Activated CD4-positive, alpha-beta T cell treated with anti-CD3 and anti-CD28 coated beads, Interleukin-2, amount 50 U/mL, for 24 hours (primary cell): ENCODE data around the gene NDUFA11.

Experiments
- DNase-seq, 2 donors: peaks; one replicate each; pipeline ENCODE4 v3.0.0-alpha.2; 2020; ENCODE audit warnings: low read depth in 1 of 2, low spot score in 1 of 2

Gene NDUFA11

DNA sequence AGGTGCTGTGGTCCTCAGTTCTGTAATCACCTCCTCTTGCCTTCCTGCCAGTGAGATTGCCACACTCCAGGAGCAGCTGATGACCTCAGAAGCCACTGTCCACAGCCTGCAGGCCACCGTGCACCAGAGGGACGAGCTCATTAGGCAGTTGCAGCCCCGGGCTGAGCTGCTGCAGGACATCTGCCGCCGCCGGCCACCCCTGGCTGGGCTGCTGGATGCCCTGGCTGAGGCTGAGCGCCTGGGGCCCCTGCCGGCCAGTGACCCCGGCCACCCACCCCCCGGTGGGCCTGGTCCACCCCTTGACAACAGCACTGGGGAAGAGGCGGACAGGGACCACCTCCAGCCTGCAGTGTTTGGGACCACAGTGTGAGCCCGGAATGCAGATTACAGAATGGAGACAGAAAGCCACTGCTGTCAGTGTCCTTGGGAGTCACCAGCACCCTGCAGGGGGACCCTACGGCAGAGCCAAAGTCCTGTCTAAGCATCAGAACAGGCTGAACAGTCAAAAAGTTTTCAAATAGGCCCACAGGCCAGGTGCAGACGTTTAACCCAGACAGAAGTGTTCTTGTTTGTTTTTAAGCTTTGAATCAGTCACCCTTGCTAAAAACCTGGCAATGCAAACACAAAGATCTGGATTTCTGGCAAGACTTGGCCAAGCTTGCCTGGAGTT is 5.3 kb upstream of the NDUFA11 start:
- DNase-seq: no peak

DNA sequence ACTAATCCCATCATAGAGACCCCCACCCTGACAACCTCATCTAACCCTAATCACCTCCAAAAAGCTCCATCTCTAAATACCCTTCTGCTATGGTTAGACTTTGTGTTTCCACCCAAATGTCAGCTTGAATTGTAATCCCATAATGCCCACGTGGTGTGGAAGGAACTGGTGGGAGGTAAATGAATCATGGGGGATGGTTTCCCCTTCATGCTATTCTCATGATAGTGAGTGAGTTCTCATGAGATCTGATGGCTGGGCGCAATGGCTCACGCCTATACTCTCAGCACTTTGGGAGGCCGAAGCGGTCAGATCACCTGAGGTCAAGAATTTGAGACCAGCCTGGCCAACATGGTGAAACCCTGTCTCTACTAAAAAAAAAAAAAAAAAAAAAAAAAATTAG is 3.7 kb upstream of the NDUFA11 start:
- DNase-seq: no peak

DNA sequence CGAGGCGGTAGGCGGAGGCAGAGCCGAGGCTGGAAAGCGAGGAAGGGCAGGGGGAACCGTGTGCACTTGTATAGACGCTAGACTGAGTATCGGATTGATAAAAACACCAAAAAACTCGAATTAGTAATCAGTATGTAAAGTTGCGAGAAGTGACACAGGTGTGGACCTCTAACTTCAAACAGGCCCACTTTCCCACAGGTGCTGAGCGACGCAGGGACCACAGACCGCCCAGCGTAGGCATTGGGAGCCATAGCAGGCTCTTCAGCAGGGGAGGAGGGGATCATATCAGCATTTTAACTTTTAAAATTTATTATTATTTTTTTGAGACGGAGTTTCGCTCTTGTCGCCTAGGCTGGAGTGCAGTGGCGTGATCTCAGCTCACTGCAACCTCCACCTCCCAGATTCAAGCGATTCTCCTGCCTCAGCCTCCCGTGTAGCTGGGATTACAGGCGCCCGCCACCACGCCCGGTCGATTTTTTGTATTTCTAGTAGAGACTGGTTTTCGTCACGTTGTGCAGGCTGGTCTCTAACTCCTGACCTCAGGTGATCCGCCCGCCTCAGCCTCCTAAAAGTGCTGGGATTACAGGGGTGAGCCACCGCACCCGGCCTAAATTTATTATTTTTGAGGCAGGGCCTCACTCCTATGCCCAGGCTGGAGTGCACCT is 1.7 kb upstream of the NDUFA11 start:
- DNase-seq: no peak

DNA sequence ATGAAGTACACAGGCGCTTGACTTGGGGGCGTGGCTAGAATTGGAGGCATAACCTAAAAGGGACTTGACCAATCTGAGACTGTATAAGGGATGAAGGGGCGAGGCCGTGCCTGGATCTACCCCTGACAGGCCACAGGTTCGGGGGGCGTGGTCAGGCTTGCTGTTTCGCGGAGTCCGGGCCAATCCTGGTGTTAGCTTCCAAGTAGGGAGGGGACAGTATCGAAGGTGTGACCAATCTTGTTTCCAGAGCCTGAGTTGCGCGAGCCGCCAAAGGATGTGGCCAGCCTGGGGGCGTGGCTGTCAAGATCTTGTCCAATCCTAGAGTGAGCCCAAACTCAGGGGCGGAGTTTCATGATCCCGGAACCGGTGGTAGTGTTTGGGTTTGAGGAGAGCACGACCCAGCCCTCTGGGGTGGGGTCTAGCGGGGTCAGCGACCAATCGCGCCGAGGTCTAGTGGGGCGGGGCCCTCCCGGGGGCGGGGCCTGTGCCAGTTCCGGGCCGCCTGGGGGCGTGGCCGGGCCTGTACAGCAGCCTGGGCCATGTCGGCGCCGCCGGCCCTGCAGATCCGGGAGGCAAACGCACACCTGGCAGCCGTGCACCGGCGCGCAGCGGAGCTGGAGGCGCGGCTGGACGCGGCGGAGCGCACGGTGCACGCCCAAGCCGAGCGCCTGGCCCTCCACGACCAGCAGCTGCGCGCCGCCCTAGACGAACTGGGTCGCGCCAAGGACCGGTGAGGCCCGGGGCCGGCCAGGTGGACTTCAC is 943 bp upstream of the NDUFA11 start, which contains the start of gene VMAC:
TSS of gene VMAC (plus strand) at position 521 of the 762 bp plus-strand sequence. CDS start at position 540, 19 bp downstream.
- DNase-seq: peak in 1 of 2 donors; percentile 100

DNA sequence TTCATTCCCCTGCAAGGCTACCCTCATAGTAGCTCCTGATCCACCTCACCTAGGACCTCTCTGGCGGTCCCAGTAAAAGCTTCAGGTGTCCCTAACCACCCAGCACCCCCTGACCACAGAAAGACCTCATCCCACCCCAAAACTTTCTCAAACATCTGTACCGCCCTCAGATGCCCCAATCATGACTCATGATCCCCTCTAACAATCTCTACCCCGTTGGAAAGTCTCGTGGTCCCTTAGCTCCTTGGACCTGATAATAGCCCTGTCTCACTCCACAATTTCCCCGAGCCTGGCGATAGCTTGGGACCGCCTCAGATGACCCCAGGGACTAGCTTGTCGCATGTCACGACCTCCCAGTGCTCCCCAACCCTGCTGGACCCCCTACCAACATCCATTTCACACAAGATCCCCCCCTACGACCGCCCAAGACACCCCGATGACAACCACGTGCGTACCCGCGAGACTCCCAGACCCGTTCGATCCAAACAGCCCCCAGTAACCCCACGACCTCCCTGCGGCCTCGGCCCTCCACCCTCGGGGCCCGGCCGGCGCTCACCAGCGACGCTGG is 450 bp downstream of the NDUFA11 start:
- no peak for DNase-seq

DNA sequence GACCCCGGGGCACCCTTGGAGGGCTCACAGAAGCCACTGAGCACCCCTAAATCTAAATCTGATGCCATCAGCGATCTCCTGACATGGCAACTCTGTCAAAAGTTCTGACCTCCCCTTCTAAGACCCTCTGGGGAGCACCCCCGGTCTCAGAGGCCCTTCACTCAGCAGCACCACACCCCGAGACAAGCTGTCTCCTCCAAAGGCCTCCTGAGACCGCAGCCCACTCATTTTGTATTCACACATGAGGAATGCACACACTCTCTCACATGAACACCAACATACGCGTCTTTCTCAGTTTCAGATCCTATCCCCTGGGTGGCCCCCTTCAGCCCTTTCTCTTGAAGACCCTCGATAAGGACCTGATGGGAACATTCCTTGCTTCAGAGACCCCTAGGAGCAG is 2.6 kb downstream of the NDUFA11 start:
- no peak for DNase-seq

DNA sequence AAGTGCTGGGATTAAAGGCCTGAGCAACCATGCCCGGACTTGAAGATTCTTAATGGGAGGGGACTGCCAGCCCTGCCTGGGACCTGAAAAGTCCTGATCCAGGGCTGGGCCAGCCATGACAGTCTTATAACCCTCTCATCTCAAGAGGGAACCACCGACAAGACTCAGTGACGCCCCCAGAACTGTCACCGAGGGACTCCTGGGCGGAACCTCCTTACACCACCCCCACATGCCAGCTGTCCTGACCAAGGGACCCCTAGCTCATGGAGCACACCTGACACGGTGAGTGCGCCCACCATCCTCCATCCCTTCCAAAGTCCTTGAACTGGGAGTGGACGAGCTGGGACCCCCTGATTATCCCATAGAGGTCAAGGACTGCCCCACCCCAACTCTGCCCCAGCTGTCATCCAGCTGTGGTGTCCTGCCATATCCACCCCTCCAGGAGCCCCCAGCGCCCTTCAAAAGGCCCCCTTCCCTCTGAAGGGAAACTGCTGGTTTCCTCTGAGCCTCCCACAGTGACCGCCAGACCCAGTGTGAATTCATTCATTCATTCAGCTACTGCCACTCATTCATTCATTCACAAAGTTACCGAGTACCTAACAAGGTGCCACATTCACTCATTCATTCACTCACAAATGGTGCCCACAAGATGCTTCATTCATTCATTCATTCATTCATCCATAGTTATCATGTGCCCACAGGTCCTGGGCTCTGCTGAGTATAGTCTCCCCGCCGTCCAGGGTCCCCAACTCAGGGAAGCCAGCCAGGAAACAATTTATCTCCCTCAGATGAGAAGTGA is 3.7 kb downstream of the NDUFA11 start:
- DNase-seq: no peak

DNA sequence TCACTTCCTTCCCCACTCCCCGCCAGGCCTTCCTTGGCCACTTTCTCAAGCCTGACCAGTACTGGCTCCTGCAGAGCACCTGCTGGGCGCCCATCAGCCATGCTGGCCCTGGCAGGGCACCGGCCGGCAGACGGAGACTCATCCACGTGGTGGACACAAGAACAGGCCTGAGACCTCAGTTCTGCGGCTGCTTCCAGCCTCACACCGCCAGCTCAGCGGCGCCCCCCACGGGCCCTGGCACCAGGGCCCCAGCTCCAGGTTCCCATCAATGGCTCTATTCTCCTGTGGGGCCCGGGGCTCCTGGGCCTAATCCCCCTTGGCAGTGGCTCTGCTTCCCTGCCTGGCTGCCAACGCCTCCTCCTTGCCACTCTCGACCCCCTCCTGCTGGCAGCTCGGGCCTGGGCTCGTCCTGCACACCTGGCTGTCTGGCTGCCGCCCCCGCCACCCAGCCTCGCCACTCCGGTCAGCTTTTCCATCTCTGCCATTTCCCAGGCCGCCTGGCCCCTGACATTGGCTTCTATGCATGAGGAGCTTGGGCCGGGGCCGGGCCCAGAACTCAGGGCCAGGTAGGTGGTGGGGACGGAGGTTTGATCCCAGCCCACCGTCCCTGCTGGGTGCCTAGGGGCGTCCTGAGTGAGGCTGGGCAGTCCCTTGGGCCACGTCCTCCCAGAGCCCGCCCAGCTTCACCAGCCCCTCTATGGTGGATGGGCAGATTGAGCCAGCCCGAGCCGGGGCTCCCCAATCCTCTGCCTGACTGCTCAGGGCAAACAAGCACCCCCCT is 6.2 kb downstream of the NDUFA11 start:
- DNase-seq: no peak

DNA sequence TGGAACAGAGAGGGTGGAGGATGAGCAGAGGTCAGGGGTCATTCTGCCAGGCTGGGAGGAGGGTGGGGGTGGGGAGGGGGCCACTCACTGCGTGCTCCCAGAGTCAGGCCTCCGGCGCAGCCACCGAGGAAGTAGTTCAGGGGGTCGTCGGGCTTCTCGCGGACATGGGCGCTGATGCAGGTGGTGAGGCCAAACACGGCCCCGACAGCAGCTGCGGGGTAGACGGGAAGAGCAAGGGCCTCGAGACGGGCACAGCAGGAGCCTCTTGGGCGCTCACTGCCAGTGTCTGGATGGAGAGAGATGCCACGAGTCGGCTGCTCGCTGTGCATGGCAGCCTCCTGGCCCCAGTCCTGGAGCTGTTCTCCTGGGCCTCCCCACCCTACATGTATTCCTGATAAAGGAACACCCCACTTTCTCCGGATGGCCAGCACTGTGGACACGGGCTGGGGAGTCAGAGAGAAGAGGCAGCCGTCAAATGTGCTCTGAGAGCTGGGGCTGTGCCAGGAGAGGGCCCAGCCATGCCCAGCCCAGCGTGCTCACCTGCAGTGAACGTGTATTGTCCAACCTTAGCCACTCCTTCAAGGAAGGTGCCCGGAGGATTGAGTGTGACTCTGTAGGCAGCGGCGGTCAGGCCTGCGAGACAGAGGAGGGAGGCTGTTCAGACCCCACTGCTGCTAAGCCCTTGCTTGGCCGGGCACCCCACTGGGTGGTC is 7.1 kb downstream of the NDUFA11 start:
- no peak for DNase-seq

DNA sequence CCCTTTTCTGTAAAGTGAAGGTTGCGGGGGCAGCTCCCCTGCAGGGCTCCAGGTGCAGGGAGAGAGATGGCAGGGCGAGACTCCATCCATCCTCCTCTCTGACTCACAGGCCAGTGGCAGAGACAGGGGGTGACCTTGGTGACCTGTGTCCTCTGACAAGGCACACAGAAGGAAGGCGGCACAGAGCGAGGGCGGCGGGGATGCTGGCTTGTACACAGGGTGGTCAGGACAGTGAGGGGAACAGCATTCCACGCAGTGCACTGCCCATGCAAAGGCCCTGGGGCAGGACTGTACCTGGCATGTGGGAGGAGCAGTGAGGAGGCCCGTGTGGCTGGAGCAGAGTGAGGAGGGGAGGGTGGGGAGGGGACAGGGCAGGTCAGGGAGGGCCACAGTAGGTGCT is 7.7 kb downstream of the NDUFA11 start:
- no peak for DNase-seq

DNA sequence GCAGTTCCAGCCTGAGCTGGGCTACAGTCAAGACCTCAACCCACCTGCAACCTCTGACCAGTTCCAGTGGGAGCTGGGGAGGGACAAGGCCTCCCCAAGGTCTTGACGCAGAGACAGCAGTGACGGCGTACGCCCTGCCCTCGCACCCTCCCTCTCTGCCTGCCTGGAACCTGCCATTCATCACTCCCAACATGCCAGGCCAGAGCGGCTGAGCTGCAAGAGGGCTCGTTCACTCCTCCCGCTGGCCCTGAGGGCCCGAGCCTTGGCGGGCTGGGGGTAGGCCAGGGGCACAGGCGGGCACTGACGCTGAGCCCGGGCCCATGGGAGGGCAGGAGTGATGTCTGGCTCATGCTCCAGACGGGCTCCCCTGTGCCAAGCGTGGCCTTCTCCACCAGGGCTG is 8.2 kb downstream of the NDUFA11 start:
- no peak for DNase-seq

DNA sequence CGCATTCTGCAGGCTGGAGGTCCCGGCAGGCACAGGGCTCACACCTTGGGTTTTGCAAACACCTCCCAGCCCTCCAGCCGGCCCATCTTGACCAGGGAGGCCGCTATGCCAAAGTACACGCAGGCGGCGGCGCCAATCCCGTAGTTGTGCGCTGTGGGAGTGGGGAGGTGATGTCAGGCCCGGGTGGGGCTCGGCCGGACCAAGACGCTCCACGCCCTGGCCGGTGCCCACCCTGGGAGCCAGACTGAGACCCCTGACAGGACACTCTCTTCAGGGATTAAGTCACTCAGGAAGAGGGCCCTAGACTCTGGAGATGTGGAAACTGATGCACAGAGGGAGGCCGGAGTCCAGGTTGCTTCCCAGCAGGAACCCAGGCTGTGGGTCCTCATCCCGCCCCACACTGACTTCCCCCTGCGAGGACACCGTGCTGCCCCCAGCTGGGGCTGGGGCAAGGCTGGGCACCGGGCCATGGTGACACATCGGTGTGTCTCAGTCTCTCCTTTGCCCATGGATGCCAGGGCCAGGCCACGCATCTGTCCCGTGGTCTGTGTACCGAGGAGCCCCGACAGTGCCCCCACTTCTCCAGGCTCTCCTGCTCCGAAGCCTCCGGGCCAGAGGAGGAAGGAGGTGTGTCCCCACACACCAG is 8.8 kb downstream of the NDUFA11 start:
- DNase-seq: no peak

DNA sequence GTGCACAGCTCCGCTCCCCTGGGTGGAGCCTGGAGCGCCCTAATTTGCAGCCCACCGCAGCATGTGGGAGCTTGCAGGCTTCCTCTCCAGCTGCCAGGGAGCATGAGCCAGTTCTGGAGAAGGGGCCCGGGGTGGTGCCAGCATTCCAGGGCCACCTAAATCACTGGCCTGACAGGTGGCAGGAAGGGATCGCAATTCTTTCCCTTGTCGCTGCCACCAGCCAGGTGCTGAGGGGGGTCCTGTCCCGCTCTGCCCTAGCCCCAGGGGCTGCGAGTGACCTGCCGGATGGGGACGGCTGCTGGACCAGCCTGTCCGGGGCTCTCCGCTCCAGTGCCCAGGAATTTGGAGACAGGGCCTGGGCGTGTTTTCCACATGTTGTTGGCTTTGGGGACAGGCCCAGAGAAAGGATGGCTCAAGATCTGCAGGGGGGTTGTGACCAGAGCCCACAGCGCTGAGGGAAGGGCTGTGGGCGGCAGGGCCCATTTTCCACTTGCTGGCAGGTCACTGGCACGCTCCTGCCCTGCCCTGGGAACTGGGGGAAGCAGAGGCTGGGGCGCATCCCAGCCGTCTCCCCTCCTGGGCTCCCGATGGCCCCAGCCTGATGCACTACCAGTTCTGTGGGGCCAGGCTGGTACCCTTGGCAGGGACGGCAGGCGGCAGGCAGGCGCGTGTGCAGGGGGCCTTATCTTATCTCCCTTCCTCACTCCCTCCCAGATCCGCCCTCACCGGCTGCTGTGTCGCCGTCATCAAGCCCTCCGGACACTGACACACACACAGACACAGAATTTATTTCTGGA is 9.5 kb downstream of the NDUFA11 start:
- DNase-seq: no peak

DNA sequence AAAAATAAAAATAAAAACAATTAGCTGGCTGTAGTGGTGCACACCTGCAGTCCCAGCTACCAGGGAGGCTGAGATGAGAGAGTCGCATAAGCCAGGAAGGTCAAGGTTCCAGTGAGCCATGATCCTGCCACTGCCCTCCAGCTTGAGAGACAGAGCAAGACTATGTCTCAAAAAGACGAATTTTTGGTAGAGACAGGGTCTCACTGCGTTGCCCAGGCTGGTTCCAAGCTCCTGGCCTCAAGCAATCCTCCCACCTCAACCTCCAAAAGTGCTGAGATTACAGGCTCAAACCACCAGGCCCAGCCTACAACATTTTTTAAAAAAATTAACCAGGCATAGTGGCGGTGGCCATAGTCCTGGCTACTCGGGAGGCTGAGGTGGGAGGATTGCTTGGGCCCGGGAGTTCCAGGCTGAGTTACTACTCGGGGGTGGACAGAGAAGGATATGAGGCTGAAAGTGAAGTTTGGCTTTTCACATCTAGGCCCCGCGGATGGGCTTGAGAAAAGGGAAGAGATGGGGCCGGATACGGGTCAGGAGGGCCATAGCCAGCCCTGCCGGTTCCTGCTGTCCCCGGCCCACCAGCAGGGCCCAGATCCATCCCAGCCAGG is 10.2 kb downstream of the NDUFA11 start:
- DNase-seq: no peak

DNA sequence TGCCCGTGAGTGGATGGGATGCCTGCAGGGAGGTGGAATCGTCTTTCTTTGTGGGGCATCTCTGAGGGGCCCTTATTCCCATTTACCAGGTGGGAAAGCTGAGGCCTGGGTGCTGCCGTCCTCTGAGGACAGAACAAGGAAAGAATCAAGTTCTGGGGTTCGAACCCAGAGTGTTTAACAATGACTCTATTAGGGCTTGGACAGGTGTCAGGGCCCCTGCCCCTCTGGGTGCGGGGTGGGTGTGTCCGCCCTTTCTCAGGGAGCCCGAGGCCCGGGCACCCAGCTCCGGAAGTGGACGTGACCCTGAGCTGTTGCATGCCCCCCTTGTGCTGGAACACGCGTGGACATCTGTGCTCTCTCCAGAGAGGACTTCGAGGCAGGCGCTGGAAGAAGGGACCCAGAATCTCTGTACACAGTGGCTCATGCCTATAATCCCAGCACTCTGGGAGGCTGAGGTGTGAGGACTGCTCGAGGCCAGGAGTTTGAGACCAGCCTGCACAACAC is 10.8 kb downstream of the NDUFA11 start:
- no peak for DNase-seq

DNA sequence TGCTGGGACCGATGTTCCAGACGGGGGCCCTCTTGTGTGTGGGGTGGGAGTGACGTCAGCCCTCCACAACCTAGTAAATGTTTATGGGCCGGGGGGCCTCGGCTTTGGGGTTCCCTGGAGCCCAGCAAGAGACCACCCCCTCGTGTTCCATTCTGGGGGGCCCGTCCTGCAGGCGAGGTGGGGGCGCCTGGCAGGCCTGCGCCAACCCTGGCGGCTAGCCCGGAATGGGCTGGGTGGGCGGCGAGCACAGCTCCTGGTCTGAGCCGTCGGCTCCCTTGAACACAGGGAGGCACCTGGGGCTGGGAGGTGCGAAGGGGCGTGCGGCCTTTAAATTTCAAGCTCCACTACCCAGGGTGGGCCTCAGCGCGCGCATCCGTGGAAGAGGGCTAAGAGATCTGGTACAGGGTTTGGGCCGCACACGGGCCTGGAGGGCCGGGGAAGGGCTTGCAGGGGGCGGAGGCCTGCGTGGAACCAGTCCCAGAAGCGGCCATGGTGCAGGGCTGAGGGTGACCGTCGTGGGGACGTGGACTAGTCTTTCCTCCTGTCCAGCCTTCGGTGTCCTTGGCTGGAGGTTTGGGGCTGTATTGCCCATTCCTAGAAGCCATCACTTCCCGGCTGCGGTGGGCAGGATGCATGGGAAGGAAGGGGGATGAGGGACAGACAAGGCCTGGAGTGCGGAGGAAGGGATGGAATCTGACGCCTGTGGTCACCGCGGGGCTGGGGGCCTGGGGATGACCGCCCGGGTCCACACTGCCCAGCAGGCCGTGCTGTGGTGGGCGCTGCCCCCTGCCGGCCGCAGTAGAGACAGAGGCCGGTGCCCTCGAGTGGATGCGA is 11.4 kb downstream of the NDUFA11 start:
- DNase-seq: no peak

DNA sequence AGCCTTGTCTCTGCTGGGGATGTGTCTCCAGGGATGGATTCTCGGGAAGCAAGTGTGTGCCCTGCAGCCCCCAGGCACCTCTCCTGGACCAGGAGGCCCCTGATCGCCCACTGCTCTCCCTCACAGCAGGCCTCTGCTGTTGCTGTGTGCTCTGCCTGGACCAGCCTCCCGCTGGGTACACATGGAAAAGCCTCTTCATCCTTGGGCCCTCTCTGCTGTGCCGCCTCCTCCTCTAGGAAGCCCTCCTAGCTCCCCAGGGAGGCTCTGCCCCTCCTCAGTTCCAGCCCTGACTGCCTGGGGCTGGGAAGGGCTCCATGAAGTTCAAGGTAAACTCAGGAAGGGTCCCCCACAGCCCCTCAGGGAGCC is 12.0 kb downstream of the NDUFA11 start:
- DNase-seq: no peak
